Epidermal melanocyte (primary cell): ENCODE measurements around the gene CRYGN.

Experiments used
- DNase-seq: peaks from one replicate; pipeline ENCODE4 v3.0.0; 2011; ENCODE audit warnings: low spot score; ENCODE audit not compliant: insufficient read length

CRYGN gene

DNA sequence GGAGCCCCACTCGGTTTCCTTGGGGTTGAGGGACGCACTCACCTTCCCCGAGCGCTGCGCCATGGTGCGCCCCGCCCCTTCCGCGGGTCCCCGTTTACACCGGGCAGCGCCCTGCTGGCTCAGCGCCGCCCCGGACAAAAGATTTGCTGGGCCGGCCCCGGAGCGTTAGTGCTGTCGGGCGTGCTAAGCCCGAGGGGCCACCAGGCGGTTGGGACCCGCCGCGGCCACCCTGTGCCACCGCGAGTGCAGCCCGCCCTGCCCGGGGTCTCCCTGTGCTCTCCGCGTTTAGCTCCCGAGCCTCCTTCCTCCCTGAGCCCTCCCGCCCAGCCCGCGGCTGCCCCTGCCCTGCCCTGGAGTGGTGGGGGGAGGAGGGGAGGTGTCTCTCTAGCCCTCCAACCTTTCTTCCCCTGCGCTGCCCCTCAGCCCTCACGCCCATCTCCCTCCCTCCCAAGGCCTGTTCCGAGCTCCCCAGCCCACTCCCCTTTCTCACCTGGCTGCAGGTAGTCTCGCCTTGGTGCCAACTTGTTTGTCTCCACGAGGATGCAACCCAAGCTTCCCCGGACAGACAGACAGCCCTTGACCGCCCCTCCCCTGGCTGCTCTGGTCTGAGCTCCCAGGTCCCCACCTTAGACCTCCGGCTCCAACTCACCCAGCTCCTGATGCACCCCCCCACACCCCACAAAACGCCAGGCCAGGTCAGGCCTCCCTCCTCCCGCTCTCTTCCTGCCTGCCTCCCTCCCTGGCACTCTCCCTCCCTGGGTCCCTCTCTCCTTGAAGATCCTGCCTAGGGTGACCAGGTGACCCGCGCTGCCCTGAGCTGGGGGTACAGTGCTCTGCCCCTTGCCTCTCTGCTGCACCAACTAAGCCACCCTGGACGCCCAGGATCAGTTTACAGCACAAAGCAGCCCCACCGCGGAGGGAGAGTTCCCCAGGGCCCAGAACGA lies at the start of gene CRYGN:
TSS of gene CRYGN (minus strand) at position 287 of the 944 bp plus-strand sequence. CDS start at position 63, 224 bp downstream.
- DNase-seq, result no peak

DNA sequence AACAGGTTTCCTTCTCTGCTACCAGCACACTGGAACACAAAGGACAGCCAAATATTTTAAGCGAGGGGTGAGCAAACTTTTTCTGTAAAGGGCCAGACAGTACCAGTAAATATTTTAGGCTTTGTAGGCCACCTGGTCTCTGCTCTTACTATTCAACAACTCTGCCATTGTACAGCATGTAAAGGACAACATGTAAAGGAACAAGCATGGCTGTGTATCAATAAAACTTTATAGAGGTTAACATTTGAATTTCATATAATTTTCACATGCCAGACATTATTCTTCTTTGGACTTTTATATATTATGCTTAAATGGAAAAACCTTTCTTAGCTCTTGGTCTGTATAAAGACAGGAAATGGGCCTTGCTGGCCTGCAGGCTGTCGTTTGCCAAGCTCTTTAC lies 49.6 kb upstream of the CRYGN start:
- no peak for DNase-seq

- DNase-seq, result no peak
Observed at GRCh38 chr7:151488096-151488495, 48.2 kb upstream of the CRYGN start.

DNA sequence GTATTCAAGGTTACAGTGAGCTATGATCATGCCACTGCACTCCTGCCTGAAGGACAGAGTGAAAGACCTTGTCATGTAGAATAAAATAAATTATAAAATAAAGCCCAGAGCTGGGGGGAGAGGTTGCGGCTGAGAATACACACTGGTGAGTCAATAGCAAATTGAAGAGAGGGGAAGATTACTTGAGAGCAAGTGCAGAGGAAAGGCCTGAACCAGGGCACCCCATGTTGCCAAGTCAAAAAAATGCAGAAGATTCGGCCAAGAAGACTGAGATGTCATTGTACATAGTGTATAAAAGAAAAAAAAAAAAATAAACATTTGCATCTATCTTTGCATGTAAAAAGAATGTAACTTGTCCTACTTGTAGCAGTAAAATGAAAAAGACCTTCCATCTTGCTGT lies 47.3 kb upstream of the CRYGN start:
- no peak for DNase-seq

DNA sequence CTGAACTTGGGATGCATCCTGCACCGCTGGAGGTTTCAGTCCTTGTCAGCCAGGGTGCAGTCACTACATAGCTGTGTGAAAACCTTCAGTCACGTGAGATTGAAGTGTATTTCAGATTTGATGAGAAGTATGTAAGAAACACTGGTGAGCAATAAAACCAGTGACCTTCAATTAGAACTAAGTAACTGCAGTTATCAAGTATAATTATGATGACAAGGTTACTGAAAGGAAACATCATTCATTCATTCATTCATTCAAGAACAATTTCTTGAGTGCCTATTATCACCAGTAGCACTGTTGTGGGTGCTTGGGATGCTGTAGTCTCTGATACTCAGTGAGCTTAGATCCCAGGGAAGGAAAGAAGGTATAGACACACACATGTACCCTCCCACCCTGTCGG lies 46.1 kb upstream of the CRYGN start:
- DNase-seq, result no peak

DNA sequence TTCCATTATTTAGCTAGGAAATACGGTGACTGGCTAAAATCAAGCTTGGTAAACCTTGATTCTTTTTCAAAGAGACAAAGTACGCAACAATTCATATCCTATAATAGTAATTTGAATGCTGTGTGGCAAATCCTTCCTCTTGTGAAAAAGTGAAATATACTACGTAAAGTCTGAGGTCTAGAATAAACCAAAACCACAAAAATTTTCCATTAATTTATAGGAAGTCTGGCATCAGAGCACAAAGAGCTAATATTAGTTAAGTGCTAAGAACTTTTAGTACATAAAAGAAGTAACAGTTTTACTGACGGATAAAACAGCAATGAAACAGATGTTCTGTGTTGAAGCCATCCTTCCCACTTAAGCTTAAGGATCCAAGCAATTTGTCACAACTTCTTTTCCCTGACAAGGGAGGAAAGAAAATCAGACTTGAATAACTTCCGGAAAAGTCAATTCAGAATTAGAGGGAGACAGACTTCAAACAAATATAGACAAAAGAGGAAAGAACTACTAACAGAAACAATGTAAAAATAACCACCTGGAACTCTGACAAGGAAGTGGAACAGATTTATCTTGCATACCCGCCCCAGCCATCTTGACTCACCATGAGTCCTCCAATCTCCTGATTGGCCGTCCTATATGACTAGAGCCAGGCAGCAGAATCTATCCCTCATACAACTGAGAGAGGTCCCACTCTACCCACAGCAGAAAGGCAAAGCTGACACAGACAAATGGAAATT lies 45.2 kb upstream of the CRYGN start:
- DNase-seq, result no peak

DNA sequence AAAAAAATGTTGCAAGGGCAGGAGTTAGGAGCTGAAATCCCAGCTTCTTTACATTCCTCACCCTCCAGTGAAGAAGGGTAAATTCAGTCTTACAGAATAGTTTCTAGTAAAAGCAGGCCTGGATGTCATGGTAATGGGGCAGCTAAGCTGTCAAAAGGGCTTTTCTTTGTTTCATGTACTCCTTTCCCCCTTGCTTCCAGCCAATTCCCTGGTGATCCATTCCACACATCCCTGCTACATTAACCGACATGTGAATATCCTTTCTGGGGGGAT lies 43.7 kb upstream of the CRYGN start:
- no peak for DNase-seq

DNA sequence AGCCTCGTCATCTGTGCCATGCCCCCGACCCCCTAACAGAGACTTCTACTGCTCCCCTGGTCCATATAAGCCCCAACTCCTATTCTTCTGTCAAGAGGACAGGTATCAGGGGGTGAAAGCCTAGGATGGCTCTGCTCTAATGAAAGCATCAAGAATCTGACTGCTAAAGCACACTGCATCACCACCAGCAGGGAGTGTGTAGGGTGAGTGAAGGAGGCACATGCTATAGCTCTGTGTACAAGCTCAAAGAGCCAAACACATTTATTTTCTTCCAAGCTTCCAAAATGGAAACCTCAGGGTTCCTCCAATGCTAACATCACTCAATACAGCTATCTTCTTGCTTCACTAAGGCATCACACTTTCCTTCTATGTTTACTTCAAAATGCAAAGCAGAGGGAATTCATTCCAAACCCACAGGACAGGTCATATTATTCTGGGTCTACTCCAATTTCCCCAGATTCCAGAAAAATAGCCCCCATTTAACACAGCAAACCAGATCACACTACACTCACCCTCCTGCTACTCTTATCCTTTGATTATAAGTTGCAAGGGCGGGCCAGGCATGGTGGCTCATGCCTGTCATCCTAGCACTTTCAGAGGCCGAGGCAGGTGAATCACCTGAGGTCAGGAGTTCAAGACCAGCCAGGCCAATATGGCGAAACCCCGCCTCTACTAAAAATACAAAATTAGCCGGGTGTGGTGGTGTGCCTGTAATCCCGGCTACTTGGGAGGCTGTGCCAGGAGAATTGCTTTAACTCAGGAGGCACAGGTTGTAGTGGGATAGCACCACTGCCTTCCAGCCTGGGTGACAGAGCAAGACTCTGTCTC lies 43.2 kb upstream of the CRYGN start:
- no peak for DNase-seq

- DNase-seq, result no peak
Observed at GRCh38 chr7:151481650-151482505, 41.9 kb upstream of the CRYGN start.

- no peak for DNase-seq
Observed at GRCh38 chr7:151477867-151478266, 37.9 kb upstream of the CRYGN start.

DNA sequence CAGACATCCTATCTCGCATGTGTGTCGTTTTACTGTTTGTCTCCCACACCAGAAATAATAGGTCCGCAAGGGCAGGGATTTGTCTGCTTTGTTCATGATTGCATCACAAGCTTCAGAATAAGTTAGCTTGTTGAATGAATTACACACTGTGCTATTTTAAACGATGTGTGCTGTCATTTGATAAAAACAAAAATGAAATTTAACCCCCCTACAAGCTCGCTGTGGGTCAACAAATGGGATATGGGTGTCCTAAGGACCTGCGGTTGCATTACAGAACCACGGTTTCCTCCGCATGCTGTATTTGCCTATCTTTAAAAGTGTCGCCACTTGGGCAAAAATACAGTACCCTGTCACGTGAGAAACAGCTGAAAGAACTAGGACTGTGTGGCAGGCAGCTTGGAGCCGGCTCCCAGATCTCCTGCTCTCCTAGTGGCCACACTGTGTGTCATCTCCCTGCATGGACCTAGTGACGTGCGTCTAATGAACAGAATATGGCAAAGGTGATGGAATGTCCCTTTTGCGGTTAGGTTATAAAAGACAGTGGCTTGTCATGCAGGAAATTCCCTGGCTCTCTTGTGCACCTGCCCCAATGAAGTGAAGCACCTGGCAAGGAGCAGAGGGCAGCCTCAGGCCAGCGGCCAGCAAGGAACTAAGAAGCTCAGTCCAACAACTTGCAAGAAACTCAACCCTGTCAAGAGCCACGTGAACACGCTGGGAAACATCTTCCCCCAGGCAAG lies 32.9 kb upstream of the CRYGN start:
- no peak for DNase-seq

- DNase-seq, result no peak
Observed at GRCh38 chr7:151470711-151471110, 30.8 kb upstream of the CRYGN start.

GRCh38 chr7:151469281-151469680 lies 29.3 kb upstream of the CRYGN start:
- no peak for DNase-seq

- DNase-seq, result peak; percentile 71
Observed at GRCh38 chr7:151468217-151469018, 28.5 kb upstream of the CRYGN start.

DNA sequence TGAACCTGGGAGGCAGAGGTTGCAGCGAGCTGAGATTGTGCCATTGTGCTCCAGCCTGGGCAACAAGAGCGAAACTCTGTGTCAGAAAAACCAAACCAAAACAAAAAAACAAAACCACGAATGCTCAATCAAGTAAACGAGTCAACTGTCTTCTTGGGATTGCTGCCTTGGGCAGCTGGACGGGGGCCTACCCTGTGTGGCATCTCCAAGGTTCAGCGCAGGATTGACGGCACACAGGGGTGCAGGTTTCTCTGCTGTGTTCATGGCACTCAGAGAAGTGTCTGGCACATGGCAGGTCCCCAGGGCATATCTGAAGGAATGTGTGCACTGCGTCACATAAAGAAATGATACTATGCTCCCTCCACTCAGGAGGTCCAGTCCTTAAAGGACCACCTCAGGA lies 25.2 kb upstream of the CRYGN start:
- DNase-seq, result no peak

DNA sequence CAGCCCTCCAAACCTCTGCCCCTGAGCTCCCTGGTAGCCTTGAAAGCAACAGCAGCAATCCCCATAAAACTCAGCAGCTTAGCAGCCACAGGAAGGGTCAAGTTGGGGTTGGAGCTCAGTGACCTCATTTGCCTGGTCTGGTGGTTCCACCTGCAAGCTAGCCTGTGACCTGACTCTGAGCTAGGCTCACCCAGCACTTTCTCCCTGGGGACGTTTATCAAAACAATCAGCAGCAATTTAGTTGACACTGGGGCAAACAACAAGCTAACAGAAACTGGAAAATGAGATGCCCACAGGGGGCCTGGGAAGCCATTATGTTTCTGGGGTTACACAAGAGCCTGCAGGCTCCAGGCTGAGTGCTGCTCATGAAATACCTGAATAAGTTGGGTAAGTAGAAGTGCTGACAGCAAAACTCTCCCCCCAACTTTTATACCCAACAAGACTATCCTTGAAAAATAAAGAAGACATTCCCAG lies 22.4 kb upstream of the CRYGN start:
- no peak for DNase-seq

DNA sequence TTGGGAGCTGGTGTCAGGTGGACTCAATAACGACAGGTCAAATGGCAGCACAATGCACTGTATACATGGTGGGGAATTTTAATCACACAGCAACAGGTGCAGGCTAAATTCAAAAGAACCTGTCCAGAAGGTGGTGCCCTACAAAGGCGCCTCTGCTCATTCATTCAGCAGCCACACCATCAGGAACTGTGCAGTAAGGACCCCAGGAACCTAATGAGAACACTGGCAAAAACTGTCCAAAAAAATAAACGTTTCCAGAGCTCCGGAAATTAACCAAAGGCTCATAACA lies 21.9 kb upstream of the CRYGN start:
- DNase-seq, result no peak

- DNase-seq, result no peak
Observed at GRCh38 chr7:151461096-151461941, 21.4 kb upstream of the CRYGN start.

DNA sequence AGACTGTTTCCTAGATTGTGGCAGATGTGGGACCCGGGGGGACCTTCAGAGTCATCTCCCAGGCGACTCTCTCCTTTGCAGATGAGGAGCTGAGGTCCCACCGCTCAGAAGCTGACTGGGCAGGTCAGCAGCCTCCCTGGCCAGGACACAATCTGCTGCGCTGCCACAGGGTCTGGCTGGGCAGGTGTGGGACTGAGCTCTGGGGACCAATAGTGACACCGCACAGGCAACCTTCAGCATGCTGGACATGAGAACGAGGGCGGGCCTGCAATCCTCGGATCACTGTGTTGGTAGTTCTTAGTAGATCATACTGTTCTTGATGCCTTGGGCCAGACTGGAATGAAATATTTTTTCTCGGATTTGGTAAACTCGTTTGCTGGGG lies 20.5 kb upstream of the CRYGN start:
- DNase-seq, result no peak
